NCI-H446 treated with DMSO at 0.1 percent for 48 hours (cell line): ENCODE data around the gene WDR44.
"Not testable (repeated sequence)": the region's sequence is repeated elsewhere in the genome, so short reads cannot be mapped to it uniquely, and the experiment has no call there.

Experiments
- DNase-seq: peaks from one replicate; lab custom pipeline; 2025; lab: John Stamatoyannopoulos, UW

The WDR44 gene

GRCh38 chrX:118480172-118480571 lies 134.3 kb downstream of the WDR44 start:
- no peak for DNase-seq

- DNase-seq, result not testable (repeated sequence)
These were observed 136.5 kb downstream of the WDR44 start for GRCh38 chrX:118482384-118482783.

GRCh38 chrX:118484216-118484903 lies 138.5 kb downstream of the WDR44 start:
- DNase-seq, result no peak

GRCh38 chrX:118486693-118487092 lies 140.8 kb downstream of the WDR44 start:
- not testable (repeated sequence) for DNase-seq

- no peak for DNase-seq
These were observed 147.1 kb downstream of the WDR44 start for GRCh38 chrX:118493016-118493415.

- DNase-seq, result no peak
These were observed 147.9 kb downstream of the WDR44 start for GRCh38 chrX:118493653-118494297.

GRCh38 chrX:118495061-118495921 lies 149.4 kb downstream of the WDR44 start, which contains the start of gene DOCK11:
TSS of gene DOCK11 (plus strand) at chrX:118495815. CDS start at chrX:118495972, 157 bp downstream.
- DNase-seq, result peak; percentile 73

- no peak for DNase-seq
These were observed 150.3 kb downstream of the WDR44 start for GRCh38 chrX:118495958-118496762.

- DNase-seq, result no peak
These were observed 150.8 kb downstream of the WDR44 start for GRCh38 chrX:118496763-118497079.

GRCh38 chrX:118497180-118497818 lies 151.4 kb downstream of the WDR44 start:
- no peak for DNase-seq

GRCh38 chrX:118498351-118498750 lies 152.4 kb downstream of the WDR44 start:
- DNase-seq, result no peak

GRCh38 chrX:118498755-118499154 lies 152.8 kb downstream of the WDR44 start:
- no peak for DNase-seq

- no peak for DNase-seq
These were observed 153.4 kb downstream of the WDR44 start for GRCh38 chrX:118499295-118499694.
